Measurements from ENCODE around the gene NR1I2.

NR1I2 gene

DNA sequence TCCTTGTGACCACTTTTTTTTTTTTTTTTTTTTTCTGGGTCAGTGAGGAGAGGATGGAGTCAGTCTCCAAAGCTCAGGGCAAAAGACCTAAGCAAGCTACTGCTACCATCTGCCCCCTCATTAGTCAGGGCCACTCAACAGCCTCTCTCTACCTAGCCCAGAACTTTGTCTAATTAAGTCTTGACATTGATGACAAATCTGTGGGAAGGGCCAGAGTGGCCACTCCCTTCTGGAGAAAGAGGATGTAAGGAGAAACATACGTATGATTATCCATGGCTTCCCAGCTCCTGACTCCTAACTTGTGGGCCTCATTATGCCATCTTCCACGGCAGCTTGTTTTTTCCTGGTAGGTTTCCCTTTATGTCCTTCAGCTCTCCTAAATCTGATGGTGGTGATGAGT lies 37.9 kb downstream of the NR1I2 start:
- Mint-ChIP-seq H3K9me3 (no peaks in the 10 kb centered on the region), H3K4me3 (no peak overlapping the region), H3K36me3 (ENCODE audit: low read depth) (peaks cover 5% of the 10 kb centered on the region), H3K4me1 (ENCODE audit: low read depth) (no peaks in the 10 kb centered on the region), H3K27ac (no peak overlapping the region), H3K27me3 (ENCODE audit: low read depth) (no peaks in the 10 kb centered on the region)

DNA sequence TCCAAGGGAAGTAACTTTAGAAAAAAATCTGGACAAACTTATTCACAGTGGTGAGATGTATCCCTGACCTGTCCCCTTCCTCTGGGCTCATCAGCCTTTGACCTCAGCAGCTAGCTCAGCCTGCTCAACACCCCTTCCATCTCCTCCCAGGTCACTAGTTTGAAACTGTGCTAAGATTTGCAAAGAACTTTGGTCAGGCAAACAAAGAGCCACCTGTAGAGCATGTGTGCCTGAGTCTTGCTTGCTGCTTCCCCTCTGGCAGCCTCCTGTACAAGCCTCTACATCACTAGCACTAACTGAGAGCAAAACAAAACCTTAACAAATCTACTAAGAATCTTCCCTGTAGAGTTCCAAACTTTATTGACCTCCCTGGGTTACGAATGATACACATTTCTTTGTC lies 43.9 kb downstream of the NR1I2 start:
- peaks cover 10% of the 10 kb centered on the region for H3K36me3 Mint-ChIP-seq (ENCODE audit: low read depth)
- H3K27me3 Mint-ChIP-seq (ENCODE audit: low read depth), result no peaks in the 10 kb centered on the region
- H3K27ac Mint-ChIP-seq, result no peak overlapping the region
- no peak overlapping the region for H3K4me3 Mint-ChIP-seq
- H3K4me1 Mint-ChIP-seq (ENCODE audit: low read depth), result no peaks in the 10 kb centered on the region
- H3K9me3 Mint-ChIP-seq, result no peaks in the 10 kb centered on the region

DNA sequence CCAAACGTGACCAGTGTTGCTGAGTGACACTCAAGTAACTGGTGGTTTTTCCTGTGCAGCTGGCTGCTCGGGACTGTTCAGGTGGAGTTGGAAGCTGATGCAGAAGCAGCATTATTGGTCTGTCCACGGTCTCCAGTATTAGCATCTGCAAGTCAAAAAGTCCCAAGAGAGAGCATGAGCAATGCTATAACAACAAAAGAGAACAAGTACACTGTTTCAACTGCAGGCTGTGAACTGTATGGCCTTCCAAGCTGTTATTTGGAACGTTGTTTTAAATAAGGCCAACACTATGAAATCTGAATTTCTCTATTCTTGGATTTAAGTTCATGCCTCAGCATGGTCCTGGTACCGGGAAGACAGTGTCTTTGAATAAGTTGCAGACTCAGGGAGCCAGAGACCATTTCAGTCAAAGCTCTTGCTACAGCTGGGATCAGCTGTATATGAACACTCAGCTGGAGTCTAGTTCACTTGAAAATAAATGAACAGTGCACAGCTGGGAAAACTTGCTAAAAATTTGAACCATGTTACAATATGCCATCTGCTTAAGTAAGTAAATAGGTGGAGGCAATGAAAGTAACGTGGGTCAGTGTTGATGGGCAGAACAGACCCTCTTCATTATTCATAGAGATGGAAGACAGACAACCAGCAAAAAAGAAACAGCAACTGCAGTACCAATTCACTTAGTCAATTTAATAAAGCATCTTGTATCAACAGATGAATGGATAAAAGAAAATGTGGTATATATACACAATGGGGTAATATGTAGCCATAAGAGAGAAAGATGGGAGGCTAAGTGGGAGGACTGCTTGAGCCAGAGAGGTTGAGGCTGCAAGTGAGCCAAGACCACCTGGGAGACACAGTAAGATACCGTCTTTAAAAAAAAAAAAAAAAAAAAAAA lies 45.1 kb downstream of the NR1I2 start:
- H3K27me3 Mint-ChIP-seq (ENCODE audit: low read depth), result no peaks in the 10 kb centered on the region
- H3K4me1 Mint-ChIP-seq (ENCODE audit: low read depth), result no peaks in the 10 kb centered on the region
- peaks cover 10% of the 10 kb centered on the region for H3K36me3 Mint-ChIP-seq (ENCODE audit: low read depth)
- no peak overlapping the region for H3K4me3 Mint-ChIP-seq
- no peaks in the 10 kb centered on the region for H3K9me3 Mint-ChIP-seq
- no peak overlapping the region for H3K27ac Mint-ChIP-seq

DNA sequence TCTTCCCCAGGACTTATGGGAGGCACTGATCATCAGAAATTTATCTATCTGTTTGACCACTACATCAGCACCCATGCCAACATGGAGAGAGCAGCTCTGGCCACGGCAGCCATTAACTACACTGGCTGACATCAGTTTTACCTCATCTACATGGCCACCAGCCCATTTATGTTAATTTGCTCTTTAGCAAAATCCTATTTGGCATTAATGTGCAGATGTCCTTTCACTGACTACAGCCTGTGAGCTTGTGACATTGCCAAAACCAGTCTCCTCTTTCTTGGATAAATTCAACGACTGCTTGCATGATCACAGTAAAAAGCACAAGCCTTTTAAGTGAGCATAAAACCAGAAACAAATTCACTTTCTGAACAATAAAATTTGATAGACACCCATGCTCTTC lies 47.5 kb downstream of the NR1I2 start:
- Mint-ChIP-seq H3K4me1 (ENCODE audit: low read depth) (no peaks in the 10 kb centered on the region), H3K27me3 (ENCODE audit: low read depth) (no peaks in the 10 kb centered on the region), H3K36me3 (ENCODE audit: low read depth) (peaks cover 9% of the 10 kb centered on the region), H3K4me3 (no peak overlapping the region), H3K27ac (no peak overlapping the region), H3K9me3 (no peaks in the 10 kb centered on the region)

DNA sequence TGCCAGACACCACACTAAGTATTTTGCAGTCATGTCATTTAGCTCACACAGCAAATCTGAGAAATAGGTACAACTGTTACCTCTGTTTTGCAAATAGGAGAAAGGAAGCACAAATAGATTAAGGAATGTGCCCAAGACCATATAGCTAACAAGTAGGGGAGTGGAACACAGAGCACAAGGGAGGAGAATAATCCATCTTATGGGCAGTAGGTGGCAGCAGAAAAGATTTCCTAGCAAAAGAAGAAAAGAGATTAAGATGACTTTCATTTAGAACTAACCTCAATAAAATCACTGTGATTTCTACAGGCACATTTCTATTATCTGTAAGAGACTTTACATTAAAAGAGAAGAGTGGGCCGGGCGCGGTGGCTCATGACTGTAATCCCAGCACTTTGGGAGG lies 49.1 kb downstream of the NR1I2 start:
- no peaks in the 10 kb centered on the region for H3K4me1 Mint-ChIP-seq (ENCODE audit: low read depth)

DNA sequence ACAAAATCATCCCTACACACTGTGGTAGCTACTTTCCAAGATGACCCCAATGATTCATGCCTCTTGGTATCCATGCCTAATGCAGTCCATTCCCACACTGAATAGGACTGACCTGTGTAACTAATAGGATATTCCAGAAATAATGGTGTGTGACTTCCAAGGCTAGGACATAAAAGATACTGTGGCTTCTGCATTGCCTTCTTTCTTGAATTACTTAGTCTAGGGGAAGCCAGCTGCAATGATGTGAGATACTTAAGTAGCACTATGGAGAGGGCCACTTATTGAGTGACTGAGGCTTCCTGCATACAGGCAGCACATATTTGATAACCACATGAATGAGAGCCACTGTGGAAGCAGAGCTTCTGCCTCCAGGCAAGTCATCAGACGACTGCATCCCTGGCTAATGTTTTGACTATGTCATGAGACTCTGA lies 50.1 kb downstream of the NR1I2 start:
- H3K4me3 Mint-ChIP-seq, result no peak overlapping the region
- no peak overlapping the region for H3K27ac Mint-ChIP-seq
- no peaks in the 10 kb centered on the region for H3K27me3 Mint-ChIP-seq (ENCODE audit: low read depth)
- peaks cover 8% of the 10 kb centered on the region for H3K36me3 Mint-ChIP-seq (ENCODE audit: low read depth)
- H3K9me3 Mint-ChIP-seq, result no peaks in the 10 kb centered on the region
- no peaks in the 10 kb centered on the region for H3K4me1 Mint-ChIP-seq (ENCODE audit: low read depth)

More for the DNA sequence above, 49.1 kb downstream of the NR1I2 start:
- Mint-ChIP-seq H3K27ac (no peak overlapping the region), H3K36me3 (ENCODE audit: low read depth) (peaks cover 6% of the 10 kb centered on the region), H3K9me3 (no peaks in the 10 kb centered on the region), H3K27me3 (ENCODE audit: low read depth) (no peaks in the 10 kb centered on the region), H3K4me3 (no peak overlapping the region)

DNA sequence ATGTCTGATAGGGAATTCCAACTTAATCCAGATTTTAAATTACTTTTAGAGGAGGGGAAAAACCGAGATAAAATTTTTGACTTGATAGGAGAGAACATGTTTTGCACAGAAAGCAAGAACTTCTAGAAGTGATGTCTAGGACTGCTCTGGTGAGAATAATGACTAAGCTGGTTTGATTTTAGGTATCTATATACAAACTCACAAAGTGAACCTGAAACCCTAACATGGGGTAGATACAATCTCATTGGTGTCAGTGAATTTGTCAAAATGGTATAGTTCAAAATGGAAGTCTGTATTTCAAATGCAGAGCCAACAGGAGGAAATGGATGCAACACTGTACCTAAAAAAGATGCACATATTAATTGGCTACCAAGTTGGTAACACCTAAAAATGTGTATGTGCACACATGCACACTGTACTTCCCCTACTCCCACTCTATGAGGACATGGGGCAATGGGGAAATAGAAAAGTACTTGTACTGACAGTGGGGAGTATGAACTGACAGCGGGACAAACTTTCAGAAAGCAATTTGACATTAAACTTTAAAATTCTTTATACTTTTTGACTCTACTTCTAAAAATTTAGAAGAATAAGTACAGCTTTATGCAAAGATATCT lies 53.0 kb downstream of the NR1I2 start:
- no peak overlapping the region for H3K4me3 Mint-ChIP-seq
- no peaks in the 10 kb centered on the region for H3K27me3 Mint-ChIP-seq (ENCODE audit: low read depth)
- no peak overlapping the region for H3K27ac Mint-ChIP-seq
- H3K9me3 Mint-ChIP-seq, result no peaks in the 10 kb centered on the region
- no peaks in the 10 kb centered on the region for H3K4me1 Mint-ChIP-seq (ENCODE audit: low read depth)
- H3K36me3 Mint-ChIP-seq (ENCODE audit: low read depth), result peaks cover 8% of the 10 kb centered on the region

DNA sequence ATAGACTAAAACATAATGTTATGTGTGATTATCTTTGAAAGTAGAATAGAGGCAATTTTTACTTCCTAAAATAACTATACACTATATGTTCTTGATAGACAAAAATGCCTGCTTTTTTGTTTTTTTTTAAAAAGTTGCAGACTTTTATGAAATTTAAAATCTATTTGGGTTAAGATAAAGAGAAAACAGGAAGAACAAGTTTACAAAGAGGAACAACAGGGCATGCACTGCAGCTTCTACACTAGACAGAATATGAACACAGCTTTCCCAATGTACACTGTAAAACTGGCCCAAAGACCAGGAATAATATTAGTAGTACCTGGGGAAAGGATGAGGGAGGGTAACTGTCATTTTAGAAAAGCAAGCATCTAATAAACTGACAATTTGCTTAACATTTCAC lies 53.7 kb downstream of the NR1I2 start:
- Mint-ChIP-seq H3K4me3 (no peak overlapping the region), H3K4me1 (ENCODE audit: low read depth) (no peaks in the 10 kb centered on the region), H3K9me3 (no peaks in the 10 kb centered on the region), H3K27me3 (ENCODE audit: low read depth) (no peaks in the 10 kb centered on the region), H3K36me3 (ENCODE audit: low read depth) (peaks cover 8% of the 10 kb centered on the region), H3K27ac (no peak overlapping the region)

DNA sequence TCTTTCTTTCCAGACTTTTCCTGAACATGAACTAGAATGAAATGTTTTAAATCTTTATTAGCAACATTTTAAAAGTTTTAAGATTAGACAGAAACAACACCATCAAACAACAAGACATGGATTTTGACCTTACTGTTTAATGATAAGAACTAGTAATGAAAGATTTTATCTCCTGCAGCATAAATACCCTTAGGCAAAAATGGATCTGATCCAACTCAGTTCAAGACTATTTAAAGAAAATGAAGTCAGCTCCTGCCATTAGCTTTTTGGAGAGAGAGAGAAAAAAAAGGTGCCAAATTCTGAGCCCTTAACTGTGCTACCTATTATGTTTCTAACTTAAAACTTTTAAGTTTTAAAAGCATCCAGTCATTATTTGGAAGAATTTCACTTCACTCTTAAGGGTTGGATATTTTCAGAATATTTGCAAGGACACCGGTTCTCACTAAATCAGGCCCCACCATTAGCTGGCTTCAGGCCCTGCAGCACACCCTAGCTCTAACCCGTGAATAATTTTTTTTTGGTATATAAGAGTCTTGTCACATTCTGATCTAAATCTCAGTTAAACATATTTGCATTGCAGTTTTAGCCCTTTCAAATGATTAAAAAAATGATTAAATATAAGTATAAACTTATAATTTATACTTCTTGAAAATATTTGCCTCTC lies 60.0 kb downstream of the NR1I2 start:
- H3K4me3 Mint-ChIP-seq, result no peak overlapping the region
- H3K27me3 Mint-ChIP-seq (ENCODE audit: low read depth), result no peaks in the 10 kb centered on the region
- H3K27ac Mint-ChIP-seq, result no peak overlapping the region
- no peaks in the 10 kb centered on the region for H3K4me1 Mint-ChIP-seq (ENCODE audit: low read depth)
- peaks cover 12% of the 10 kb centered on the region for H3K9me3 Mint-ChIP-seq
- peaks cover 27% of the 10 kb centered on the region for H3K36me3 Mint-ChIP-seq (ENCODE audit: low read depth)

DNA sequence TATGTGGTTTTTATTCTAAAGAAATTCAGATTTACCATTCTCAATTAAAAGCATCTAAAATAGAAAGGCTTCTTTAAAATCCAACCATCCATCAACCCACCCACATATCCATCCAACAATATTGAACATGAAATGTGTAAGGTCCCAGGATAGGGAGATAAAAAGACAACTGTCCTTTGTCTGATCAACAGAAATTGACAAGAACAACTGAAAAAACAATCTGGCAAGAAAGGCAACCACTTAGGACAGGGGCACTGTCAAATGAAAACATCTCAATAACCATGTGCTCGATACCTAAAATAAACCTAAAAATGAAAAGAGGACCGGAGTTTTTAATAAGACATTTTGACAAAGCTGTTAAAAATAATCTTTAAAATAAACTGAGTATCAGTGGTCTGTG lies 67.2 kb downstream of the NR1I2 start:
- H3K4me1 Mint-ChIP-seq (ENCODE audit: low read depth), result no peaks in the 10 kb centered on the region
- peaks cover 7% of the 10 kb centered on the region for H3K9me3 Mint-ChIP-seq
- H3K36me3 Mint-ChIP-seq (ENCODE audit: low read depth), result peaks cover 39% of the 10 kb centered on the region
- H3K27me3 Mint-ChIP-seq (ENCODE audit: low read depth), result no peaks in the 10 kb centered on the region
- no peak overlapping the region for H3K27ac Mint-ChIP-seq
- H3K4me3 Mint-ChIP-seq, result no peak overlapping the region

DNA sequence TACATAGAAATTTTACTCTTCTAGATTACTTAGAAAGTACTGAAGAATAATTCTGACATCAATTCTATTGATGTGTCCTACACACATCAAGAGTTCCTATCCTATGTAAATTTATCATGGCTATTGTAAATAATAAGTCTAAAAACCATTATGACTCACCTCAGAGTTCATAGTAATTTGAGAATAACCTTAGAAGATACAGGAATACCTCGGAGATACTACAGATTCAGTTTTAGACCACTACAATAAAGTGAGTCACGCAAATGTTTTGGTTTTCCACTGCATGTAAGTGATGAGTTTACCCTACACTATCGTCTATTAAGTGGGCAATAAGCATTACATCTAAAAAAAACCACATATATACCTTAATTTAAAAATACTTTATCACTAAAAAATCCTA lies 74.8 kb downstream of the NR1I2 start:
- Mint-ChIP-seq H3K27ac (no peak overlapping the region), H3K4me3 (no peak overlapping the region), H3K36me3 (ENCODE audit: low read depth) (peaks cover 58% of the 10 kb centered on the region), H3K27me3 (ENCODE audit: low read depth) (no peaks in the 10 kb centered on the region), H3K4me1 (ENCODE audit: low read depth) (no peaks in the 10 kb centered on the region), H3K9me3 (peaks cover 22% of the 10 kb centered on the region)

DNA sequence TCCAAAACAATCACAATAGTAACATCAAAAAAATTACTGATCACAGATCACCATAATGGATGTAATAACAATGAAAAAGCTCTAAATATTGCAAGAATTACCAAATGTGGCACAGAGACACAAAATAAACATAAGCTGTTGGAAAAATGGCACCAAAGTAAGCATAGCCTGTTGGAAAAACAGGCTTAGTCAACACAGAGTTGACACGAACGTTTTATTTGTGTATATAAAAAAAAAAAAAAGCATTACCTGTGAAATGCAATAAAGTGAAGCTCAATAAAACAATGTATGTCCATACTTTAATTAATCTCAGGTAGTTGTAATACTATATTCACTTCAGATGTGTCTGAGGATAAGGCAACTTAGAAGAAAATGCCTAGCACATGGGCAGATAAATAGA lies 77.1 kb downstream of the NR1I2 start:
- Mint-ChIP-seq H3K36me3 (ENCODE audit: low read depth) (peaks cover 62% of the 10 kb centered on the region), H3K4me1 (ENCODE audit: low read depth) (no peaks in the 10 kb centered on the region), H3K27ac (no peak overlapping the region), H3K4me3 (no peak overlapping the region), H3K27me3 (ENCODE audit: low read depth) (no peaks in the 10 kb centered on the region), H3K9me3 (peaks cover 22% of the 10 kb centered on the region)

DNA sequence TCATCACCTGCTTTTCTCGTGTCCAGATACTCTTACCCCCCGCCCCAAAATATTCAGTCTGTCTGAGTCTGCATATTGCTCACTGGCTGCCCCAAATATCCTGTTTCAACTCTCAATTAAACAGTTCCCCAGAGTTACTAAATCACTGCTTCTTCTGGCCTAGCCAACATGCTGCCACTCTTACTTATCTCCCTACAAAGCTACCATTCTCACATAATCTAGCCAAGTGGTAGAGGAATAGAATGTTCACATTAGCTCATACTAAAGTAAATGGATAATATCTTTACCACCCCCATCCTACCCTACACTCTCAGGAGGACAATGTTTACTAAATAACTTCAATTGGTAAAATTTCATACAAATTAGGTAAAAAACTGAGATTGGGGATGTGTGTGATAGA lies 77.8 kb downstream of the NR1I2 start:
- no peaks in the 10 kb centered on the region for H3K4me1 Mint-ChIP-seq (ENCODE audit: low read depth)
- no peak overlapping the region for H3K4me3 Mint-ChIP-seq
- no peak overlapping the region for H3K27ac Mint-ChIP-seq
- no peaks in the 10 kb centered on the region for H3K27me3 Mint-ChIP-seq (ENCODE audit: low read depth)
- peaks cover 21% of the 10 kb centered on the region for H3K9me3 Mint-ChIP-seq
- H3K36me3 Mint-ChIP-seq (ENCODE audit: low read depth), result peaks cover 58% of the 10 kb centered on the region

DNA sequence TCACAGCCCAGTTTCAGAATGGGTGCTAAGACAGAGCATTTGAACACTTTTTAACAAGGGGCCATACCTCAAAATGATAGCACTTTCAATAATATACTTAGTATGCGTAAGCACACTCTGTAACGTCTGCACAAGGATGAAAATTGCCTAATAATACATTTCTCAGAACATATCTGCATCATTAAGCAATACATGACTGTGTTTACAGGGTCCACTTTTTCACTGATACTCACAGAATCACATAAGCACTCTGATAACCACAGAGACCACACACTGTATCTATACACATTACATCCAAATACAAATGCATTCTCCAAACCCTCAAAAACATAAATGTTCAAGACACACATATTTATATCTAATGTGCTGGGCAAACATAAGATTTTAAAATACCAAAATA lies 79.8 kb downstream of the NR1I2 start:
- Mint-ChIP-seq H3K27ac (no peak overlapping the region), H3K9me3 (peaks cover 11% of the 10 kb centered on the region), H3K4me3 (no peak overlapping the region), H3K27me3 (ENCODE audit: low read depth) (no peaks in the 10 kb centered on the region), H3K4me1 (ENCODE audit: low read depth) (no peaks in the 10 kb centered on the region), H3K36me3 (ENCODE audit: low read depth) (peaks cover 44% of the 10 kb centered on the region)

DNA sequence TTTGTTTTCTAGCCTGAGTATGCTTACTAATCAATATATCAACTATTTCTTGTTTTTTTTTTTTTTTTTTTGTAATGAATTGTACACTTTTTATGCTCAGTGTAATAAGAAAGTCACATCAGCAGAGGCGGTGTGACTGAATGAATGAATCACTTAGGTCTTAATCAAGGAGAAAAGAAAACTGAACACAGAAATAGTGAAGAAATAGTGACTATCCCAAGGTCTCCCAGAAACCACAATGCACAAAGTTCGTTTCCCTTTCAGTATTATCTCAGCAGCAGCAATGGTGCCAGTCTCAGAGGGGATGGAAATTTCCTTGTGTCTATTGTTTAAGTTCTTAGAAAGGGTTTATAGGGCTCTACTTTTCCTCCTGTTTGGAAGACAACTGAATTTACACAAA lies 80.7 kb downstream of the NR1I2 start:
- Mint-ChIP-seq H3K27ac (no peak overlapping the region), H3K36me3 (ENCODE audit: low read depth) (peaks cover 41% of the 10 kb centered on the region), H3K4me1 (ENCODE audit: low read depth) (no peaks in the 10 kb centered on the region), H3K9me3 (peaks cover 4% of the 10 kb centered on the region), H3K4me3 (no peak overlapping the region), H3K27me3 (ENCODE audit: low read depth) (no peaks in the 10 kb centered on the region)
